MCF 10A (cell line): ENCODE measurements around the gene SH3GL1. TPM values are rescaled to one million over a fixed set of nuclear protein-coding genes. Genes with fewer than 3 reads are reported as not detected.

Source experiments
- BruUV-seq: library from RNA; stranded (reverse); fragments of 400-500 nt; replicated peaks from 2 replicates; lab custom pipeline; 2021; lab: Mats Ljungman, UMichigan
- CTCF ChIA-PET: fragments of 300-600 bp; sonication (Branson Sonifier 250); formaldehyde crosslinking; extraction: SDS; loops from one replicate; lab custom pipeline; 2021; ENCODE audit warnings: antibody characterized with exemption, inconsistent platforms; lab: Yijun Ruan, JAX
- POLR2A ChIA-PET: fragments of 300-600, 350-650 bp; sonication (Branson Sonifier 250); formaldehyde crosslinking; extraction: SDS; loops from one replicate; lab custom pipeline; 2020; ENCODE audit warnings: antibody characterized with exemption, inconsistent platforms; lab: Yijun Ruan, JAX
- DNase-seq: peaks from one replicate; pipeline ENCODE4 v3.0.0-alpha.2; 2018; ENCODE audit not compliant: unreplicated experiment
- H3K27ac Mint-ChIP-seq: one replicate; pipeline ENCODE4 v1.8.0; 2022; ENCODE audit warnings: mild to moderate bottlenecking, low read depth, mixed read lengths; ENCODE audit not compliant: unreplicated experiment
- H3K27me3 Mint-ChIP-seq: one replicate; pipeline ENCODE4 v1.8.0; 2022; ENCODE audit warnings: mixed read lengths; ENCODE audit not compliant: insufficient read depth, unreplicated experiment
- H3K36me3 Mint-ChIP-seq: one replicate; pipeline ENCODE4 v1.8.0; 2022; ENCODE audit warnings: mild to moderate bottlenecking, moderate library complexity, mixed read lengths; ENCODE audit not compliant: insufficient read depth, unreplicated experiment
- H3K4me1 Mint-ChIP-seq: one replicate; pipeline ENCODE4 v1.8.0; 2022; ENCODE audit warnings: mixed read lengths; ENCODE audit not compliant: insufficient read depth, unreplicated experiment
- H3K4me3 Mint-ChIP-seq: one replicate; pipeline ENCODE4 v1.8.0; 2022; ENCODE audit warnings: mild to moderate bottlenecking, moderate library complexity, mixed read lengths; ENCODE audit not compliant: unreplicated experiment
- H3K9me3 Mint-ChIP-seq: one replicate; pipeline ENCODE4 v1.8.0; 2022; ENCODE audit warnings: mixed read lengths; ENCODE audit not compliant: unreplicated experiment
- CTCF ChIP-seq: fragments of 200-600 bp; IDR thresholded peaks from one replicate; pipeline ENCODE4 v1.8.0; 2022; ENCODE audit warnings: antibody characterized with exemption, mild to moderate bottlenecking; ENCODE audit not compliant: unreplicated experiment
- intact Hi-C: fragments of 100-400 bp; cut with micrococcal nuclease; formaldehyde crosslinking; loops from 2 replicates; pipeline ENCODE4 v1.14.1; 2022
- total RNA-seq: library from RNA; stranded (reverse); gene quantifications from 2 replicates; pipeline ENCODE4 v1.2.3, GENCODE V29; 2022

Gene SH3GL1
- total RNA-seq, 1 experiment from 2014 or later, result 106 TPM

DNA sequence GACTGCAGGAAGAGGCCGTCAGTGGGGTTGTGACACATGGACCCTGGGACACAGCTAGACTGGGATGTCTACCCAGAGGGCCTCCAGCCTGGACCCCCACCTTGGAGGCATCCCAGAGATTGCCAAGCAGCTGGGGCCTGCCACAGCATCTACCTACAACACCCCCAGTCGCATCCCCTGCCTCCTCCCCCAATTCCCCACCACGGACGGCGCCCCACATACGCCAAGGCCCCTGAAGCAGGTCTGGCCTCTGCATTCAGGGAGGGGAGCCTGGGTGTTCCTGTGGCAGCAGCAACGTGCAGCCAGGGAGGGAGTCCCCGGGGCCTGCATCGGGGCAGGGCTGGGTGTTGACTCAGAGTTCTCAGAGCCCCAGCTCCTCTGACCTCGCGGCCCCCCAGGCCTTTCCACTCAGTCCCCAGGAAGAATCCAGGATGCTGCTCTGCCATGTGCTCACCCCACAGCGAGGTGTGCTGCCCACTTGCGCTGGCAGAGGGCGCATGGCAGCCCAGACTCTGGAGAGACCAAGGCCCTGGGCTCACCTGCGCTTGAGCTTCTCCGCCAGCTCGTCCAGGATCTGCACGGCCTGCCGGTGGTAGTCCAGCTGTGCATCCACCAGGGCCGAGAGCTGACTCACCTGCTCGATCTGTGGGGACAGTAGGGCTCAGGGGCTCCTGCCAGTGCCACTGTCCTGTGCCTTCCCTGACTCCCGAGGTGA is 37.4 kb downstream of the SH3GL1 start:
- H3K4me1 Mint-ChIP-seq, result no peaks in the 10 kb centered on the region
- no peaks in the 10 kb centered on the region for H3K9me3 Mint-ChIP-seq
- BruUV-seq, result no TSS peak
- H3K36me3 Mint-ChIP-seq, result peaks cover 58% of the 10 kb centered on the region
- H3K27ac Mint-ChIP-seq, result no peak overlapping the region
- peak; percentile 27 for DNase-seq
- intact Hi-C loops, result no loop called here
- no peak overlapping the region for H3K4me3 Mint-ChIP-seq
- CTCF ChIA-PET, result interaction anchor here (1.6 to 2.9 kb wide), 2 partner anchors 10 to 12 kb away, joined by 7 to 12 read pairs; no protein-coding TSS in a partner anchor
- TF ChIP-seq CTCF, result peak; percentile 24
- POLR2A ChIA-PET, result interaction anchor here (1.0 to 1.2 kb wide), 2 partner anchors 13 to 20 kb away, joined by 4 read pairs; partner anchors contain the start of gene MPND
- no peaks in the 10 kb centered on the region for H3K27me3 Mint-ChIP-seq

- TF ChIP-seq CTCF, result no peak
- Mint-ChIP-seq H3K36me3 (peaks cover 54% of the 10 kb centered on the region), H3K9me3 (no peaks in the 10 kb centered on the region), H3K27me3 (no peaks in the 10 kb centered on the region), H3K4me3 (no peak overlapping the region), H3K27ac (no peak overlapping the region), H3K4me1 (no peaks in the 10 kb centered on the region)
- POLR2A ChIA-PET, result interaction anchor here (1.0 to 1.6 kb wide), 3 partner anchors 14 to 20 kb away, joined by 4 to 7 read pairs (median 4); partner anchors contain the start of gene MPND
- no TSS peak for BruUV-seq
- no peak for DNase-seq
- CTCF ChIA-PET, result interaction anchor here (1.6 to 2.9 kb wide), 2 partner anchors 9 to 13 kb away, joined by 7 to 12 read pairs; no protein-coding TSS in a partner anchor
- intact Hi-C loops, result no loop called here
These were observed 38.1 kb downstream of the SH3GL1 start for GRCh38 chr19:4362101-4362828.

DNA sequence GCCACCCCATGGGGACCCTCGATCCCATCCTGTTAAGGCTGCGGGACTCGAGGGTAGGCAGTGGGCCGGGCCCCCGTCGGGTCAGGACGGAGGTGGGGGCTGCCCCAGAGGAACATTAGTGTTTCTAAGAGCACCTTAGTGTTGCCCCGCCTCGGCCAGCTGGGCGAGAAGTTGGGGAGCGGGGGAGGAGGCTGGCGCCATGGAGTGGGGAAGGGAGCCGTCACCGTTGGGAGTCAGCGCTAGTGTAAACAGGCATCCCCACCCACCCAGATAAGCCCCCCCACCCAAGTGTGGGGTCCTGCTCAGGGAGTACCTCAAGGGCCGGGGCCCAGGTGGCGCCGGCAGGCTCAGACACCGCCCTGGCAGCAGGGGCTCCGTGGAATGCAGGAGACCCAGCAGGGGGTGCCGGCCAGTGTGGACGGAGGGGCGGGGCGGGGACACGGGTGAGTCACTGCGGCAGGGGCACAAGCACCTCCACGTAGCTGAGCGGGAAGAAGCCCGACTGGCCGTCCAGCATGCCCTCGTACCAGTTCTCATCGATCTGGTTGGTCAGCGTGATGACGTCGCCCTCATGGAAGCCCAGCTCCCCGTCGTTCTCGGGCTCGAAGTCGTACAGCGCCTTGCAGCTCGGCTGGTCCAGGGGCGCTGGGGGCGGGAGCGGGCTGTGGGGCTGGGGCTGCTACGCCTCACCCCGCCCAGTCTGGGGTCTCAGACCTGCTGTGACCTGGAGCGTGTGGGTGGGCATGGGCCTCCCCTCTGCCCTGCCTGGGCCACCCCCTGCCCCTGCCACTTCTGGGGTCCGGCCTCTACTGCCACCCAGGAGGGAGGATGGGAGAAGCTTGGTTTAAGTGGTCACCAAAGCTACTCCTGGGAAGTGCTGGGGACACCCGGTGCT is 38.9 kb downstream of the SH3GL1 start:
- ChIA-PET POLR2A (interaction anchor here (1.3 to 1.6 kb wide), 2 partner anchors 12 to 19 kb away, joined by 4 to 7 read pairs; partner anchors contain the start of gene MPND), CTCF (interaction anchor here (2.9 kb wide), 1 partner anchor 9 kb away, joined by 12 read pairs; no protein-coding TSS in a partner anchor)
- H3K4me3 Mint-ChIP-seq, result no peak overlapping the region
- BruUV-seq, result no TSS peak
- peaks cover 58% of the 10 kb centered on the region for H3K36me3 Mint-ChIP-seq
- no peak overlapping the region for H3K27ac Mint-ChIP-seq
- no peaks in the 10 kb centered on the region for H3K27me3 Mint-ChIP-seq
- no peaks in the 10 kb centered on the region for H3K4me1 Mint-ChIP-seq
- no peak for DNase-seq
- no peak for TF ChIP-seq CTCF
- no peaks in the 10 kb centered on the region for H3K9me3 Mint-ChIP-seq
- intact Hi-C loops, result no loop called here
